AG09319 (cell line): Measurements from ENCODE around the gene SEPTIN10.
"Not testable (repeated sequence)": the region's sequence is repeated elsewhere in the genome, so short reads cannot be mapped to it uniquely, and the experiment has no call there.

Experiments
- DNase-seq: peaks from one replicate; pipeline ENCODE4 v3.0.0-alpha.2; 2010; ENCODE audit warnings: low read depth; ENCODE audit errors: extremely low read depth
- CTCF ChIP-seq: IDR thresholded peaks from 2 replicates; pipeline ENCODE4 v1.5.1; 2011; ENCODE audit warnings: low read depth, mild to moderate bottlenecking, inconsistent platforms, low read length, moderate library complexity

The SEPTIN10 gene

DNA sequence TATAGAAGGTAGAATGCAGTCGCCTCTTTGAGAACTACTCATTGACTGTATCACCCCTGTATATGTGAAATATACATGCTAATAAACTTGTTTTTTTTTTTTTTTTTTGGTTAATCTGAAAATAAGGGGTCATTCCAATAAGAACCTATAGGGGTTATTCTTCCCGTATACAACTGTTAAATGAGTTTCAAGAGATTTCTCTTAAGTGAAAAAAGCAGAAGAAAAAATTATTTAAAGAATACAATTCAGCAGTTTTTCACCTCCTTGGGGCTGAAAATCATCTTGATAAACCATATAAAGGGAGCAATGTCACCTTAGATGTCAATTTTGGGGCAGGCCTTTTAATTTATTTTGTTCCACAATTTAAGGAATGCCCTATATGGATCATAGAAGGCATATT lies 66.5 kb downstream of the SEPTIN10 start:
- TF ChIP-seq CTCF: no peak
- no peak for DNase-seq

DNA sequence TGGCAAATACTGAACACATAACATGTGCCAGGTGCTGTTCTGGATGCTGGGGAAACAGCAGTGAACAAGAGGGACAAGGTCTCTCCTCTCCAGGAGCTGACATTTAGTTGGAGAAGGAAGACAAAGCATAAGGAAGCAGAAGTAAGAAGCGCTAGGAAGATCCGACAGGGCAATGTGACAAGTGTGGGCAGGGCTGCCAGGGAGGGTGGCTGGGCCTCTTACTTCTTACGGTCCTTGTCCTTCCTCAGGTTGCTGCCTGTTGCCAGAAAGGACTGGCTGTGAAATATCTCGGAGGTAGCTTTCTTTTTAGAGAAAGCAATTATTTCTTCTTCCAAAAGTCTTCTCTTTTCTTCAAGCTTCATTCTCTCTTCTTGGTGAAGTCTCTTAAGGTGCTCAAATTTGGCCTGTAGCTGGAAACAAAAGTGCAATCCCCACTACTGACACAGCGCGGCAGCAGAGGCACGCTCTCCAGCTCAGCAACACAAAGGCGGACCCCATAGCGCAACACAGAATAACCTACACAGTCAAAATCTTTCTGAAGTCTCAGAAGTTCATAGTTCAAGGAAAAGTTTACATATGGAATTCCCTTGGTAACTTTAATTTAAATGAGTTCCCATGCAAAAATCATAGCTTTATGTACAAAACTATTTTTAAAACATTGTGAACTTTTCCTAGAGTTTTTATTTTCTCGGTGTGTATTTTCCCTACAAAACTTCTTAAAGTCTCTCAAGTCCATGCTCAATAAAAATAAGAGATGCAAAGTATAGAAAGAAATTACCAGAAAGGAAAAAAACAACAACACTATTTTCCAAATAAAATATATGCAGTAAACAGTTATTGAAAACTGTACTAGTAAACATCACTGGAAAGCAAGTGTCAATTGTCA lies 67.7 kb downstream of the SEPTIN10 start:
- DNase-seq: peak; percentile 24
- TF ChIP-seq CTCF: peak; percentile 97

GRCh38 chr2:109542384-109542783 lies 71.4 kb downstream of the SEPTIN10 start:
- no peak for DNase-seq
- TF ChIP-seq CTCF: no peak

- DNase-seq: no peak
- TF ChIP-seq CTCF: no peak
These were observed 75.2 kb downstream of the SEPTIN10 start for GRCh38 chr2:109538546-109538945.

DNA sequence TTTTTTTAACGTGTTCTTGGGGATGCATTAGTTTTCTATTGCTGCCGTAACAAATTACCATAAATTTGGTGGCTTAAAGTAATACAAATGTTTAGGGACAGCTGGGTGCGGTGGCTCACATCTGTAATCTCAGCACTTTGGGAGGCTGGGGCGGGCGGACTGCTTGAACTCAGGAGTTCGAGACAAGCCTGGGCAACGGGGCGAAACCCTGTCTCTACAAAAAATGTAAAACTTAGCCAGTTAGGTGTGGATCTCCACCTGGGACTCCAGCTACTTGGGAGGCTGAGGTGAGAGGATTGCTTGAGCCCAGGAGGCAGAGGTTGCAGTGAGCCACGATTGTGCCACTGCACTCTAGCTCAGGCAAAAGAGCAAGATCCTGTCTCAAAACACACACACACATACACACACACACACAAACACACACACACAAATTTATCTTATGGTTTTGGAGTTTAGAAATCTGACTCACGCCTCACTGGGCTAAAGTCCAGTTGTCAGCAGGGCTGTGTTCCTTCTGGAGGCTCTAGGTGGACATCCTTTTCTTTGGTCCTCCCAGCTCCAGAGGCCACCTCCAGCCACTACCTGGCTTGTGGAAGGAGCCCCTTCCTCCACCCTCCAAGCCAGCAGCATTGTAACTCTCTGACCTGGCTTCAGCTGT lies 76.1 kb downstream of the SEPTIN10 start:
- no peak for TF ChIP-seq CTCF
- no peak for DNase-seq

DNA sequence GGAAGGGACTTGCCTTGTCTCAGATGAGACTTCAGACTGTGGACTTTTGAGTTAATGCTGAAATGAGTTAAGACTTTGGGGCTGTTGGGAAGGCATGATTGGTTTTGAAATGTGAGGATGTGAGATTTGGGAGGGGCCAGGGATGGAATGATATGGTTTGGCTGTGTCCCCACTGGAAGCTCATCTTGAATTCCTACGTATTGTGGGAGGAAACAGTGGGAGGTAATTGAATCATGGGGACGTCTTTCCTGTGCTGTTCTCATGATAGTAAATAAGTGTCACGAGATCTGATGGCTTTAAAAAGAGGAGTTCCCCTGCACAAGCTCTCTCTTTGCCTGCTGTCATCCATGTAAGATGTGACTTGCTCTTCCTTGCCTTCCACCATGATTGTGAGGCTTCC lies 77.2 kb downstream of the SEPTIN10 start:
- DNase-seq: not testable (repeated sequence)

- no peak for TF ChIP-seq CTCF
- no peak for DNase-seq
These were observed 78.4 kb downstream of the SEPTIN10 start for GRCh38 chr2:109535217-109535946.
